Esophagus squamous epithelium (tissue), 4 donors: ENCODE results near the gene OR10AD1.

ENCODE experiments used
- CTCF ChIP-seq, 6 experiments: fragments of 450-650 bp in 4 of 6; fragments of 200-600 bp in 2 of 6; sonication (generic) in 2 of 6; IDR thresholded peaks; one replicate each; pipeline ENCODE4 v1.5.1; 2016 to 2019; ENCODE audit warnings: antibody characterized with exemption in 6 of 6, mild to moderate bottlenecking in 4 of 6, moderate library complexity in 4 of 6
- POLR2A ChIP-seq, 4 donors: fragments of 450-650 bp; IDR thresholded peaks; one replicate each; pipeline ENCODE4 v1.6.1; 2017; ENCODE audit warnings: antibody characterized with exemption in 4 of 4, mild to moderate bottlenecking in 4 of 4, moderate library complexity in 3 of 4

- TF ChIP-seq POLR2A (IDR thresholded peaks at IDR 0.05) (no peak), CTCF (IDR thresholded peaks at IDR 0.05) (no peak)
Observed at GRCh38 chr12:48194799-48195201, 8.3 kb downstream of the OR10AD1 start.
